ENCODE results near the gene DMAC2. TPM values are rescaled to one million over a fixed set of nuclear protein-coding genes. Genes with fewer than 3 reads are reported as not detected.

The DMAC2 gene
- total and polyA plus RNA-seq, 2 donors from 2014 or later, result 43.9 to 73.9 TPM

DNA sequence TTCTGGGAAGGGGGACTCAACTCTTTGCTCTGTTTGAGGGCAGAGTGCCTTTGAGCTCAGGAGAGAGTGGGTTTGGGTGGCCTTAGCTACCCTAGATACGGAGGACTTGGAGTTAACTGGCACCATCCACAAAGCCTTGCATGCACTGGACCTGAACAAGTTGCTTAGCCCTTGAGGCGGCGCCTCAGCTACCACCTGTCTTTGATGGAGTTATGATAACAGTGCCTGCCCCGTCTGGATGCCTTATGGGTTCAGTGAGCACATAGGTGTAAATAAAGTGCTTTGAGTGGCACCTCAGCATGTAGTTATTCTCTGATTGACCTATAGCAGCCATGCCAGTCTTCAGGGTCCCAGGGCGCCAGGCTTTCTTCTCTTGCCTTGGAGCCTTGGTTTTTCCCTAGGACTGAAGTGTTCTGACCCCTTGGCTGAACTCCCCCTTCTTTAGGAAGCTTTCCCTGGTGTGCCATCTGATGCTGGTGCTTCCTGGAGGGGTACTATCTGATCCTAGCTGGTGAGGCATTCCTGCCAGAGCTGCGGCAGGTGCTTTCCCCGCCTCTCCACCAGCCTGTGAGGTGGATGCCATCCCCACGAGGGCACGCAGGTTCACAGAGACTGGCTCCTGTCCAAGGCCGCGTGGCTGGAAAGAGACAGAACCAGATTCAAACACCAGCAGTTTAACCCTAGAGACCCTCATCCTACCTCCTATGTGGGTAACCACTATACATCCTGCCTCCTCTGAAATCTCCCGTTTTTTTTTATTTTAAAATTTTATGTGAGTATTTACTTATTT, 36.3 kb downstream of the DMAC2 start:
- Histone ChIP-seq H3K4me3 (ENCODE audit: low read length in 3 of 3) (no peak overlapping the region), H3K27me3 (ENCODE audit: control insufficient read depth, insufficient read depth, low read length) (no peaks in the 10 kb centered on the region), H3K4me1 (ENCODE audit: control insufficient read depth in 2 of 3, insufficient read depth in 2 of 3, low read depth in 1 of 3, low read length in 3 of 3) (peaks cover 0 to 20% (median 6%) of the 10 kb centered on the region in 3 donors), H3K9ac (ENCODE audit: low read length in 3 of 3) (no peak overlapping the region), H3K36me3 (ENCODE audit: control insufficient read depth in 2 of 3, insufficient read depth in 3 of 3, low read length in 3 of 3) (peaks cover 0 to 3% (median 0%) of the 10 kb centered on the region in 3 donors), H3K9me3 (ENCODE audit: control insufficient read depth in 2 of 3, insufficient read depth in 1 of 3, low read length in 3 of 3) (no peaks in the 10 kb centered on the region), H3K27ac (ENCODE audit: low read depth in 2 of 2, low read length in 2 of 2) (peak overlapping the region; percentile 13 to 23)
- intact Hi-C loops (cut with DNase I), result no loop called here
- DNase-seq (peak in 1 of 5 donors; percentile 37), FAIRE-seq (no peak)
- TF ChIP-seq, protein P1, sequence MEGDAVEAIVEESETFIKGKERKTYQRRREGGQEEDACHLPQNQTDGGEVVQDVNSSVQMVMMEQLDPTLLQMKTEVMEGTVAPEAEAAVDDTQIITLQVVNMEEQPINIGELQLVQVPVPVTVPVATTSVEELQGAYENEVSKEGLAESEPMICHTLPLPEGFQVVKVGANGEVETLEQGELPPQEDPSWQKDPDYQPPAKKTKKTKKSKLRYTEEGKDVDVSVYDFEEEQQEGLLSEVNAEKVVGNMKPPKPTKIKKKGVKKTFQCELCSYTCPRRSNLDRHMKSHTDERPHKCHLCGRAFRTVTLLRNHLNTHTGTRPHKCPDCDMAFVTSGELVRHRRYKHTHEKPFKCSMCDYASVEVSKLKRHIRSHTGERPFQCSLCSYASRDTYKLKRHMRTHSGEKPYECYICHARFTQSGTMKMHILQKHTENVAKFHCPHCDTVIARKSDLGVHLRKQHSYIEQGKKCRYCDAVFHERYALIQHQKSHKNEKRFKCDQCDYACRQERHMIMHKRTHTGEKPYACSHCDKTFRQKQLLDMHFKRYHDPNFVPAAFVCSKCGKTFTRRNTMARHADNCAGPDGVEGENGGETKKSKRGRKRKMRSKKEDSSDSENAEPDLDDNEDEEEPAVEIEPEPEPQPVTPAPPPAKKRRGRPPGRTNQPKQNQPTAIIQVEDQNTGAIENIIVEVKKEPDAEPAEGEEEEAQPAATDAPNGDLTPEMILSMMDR (IDR thresholded peaks at IDR 0.05; ENCODE audit: borderline replicate concordance, extremely low read depth, insufficient read depth), result no peak

DNA sequence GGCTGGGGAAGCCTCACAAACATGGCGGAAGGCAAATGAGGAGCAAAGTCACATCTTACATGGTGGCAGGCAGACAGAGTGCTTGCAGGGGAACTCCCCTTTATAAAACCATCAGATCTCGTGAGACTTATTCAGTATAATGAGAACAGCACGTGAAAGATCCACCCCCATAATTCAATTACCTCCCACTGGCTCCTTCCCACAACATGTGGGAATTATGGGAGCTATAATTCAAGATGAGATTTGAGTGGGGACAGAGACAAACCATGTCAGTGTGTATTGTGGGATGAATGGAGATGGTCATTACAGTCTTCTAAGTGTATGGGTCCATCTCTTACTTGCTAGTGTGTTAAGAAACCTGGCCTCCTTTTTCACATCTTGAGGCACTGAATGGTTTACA, 37.7 kb downstream of the DMAC2 start:
- Histone ChIP-seq H3K4me1 (ENCODE audit: control insufficient read depth in 2 of 3, insufficient read depth in 2 of 3, low read depth in 1 of 3, low read length in 3 of 3) (peaks cover 0 to 19% (median 7%) of the 10 kb centered on the region in 3 donors), H3K36me3 (ENCODE audit: control insufficient read depth in 2 of 3, insufficient read depth in 3 of 3, low read length in 3 of 3) (peaks cover 0 to 3% (median 0%) of the 10 kb centered on the region in 3 donors), H3K27ac (ENCODE audit: low read depth in 2 of 2, low read length in 2 of 2) (no peak overlapping the region), H3K4me3 (ENCODE audit: low read length in 3 of 3) (no peak overlapping the region), H3K9ac (ENCODE audit: low read length in 3 of 3) (no peak overlapping the region), H3K27me3 (ENCODE audit: control insufficient read depth, insufficient read depth, low read length) (no peaks in the 10 kb centered on the region), H3K9me3 (ENCODE audit: control insufficient read depth in 2 of 3, insufficient read depth in 1 of 3, low read length in 3 of 3) (no peaks in the 10 kb centered on the region)
- TF ChIP-seq, protein P1 (IDR thresholded peaks at IDR 0.05; ENCODE audit: borderline replicate concordance, extremely low read depth, insufficient read depth), result no peak
- intact Hi-C loops (cut with DNase I), result no loop called here
- DNase-seq, result no peak
- no peak for FAIRE-seq

DNA sequence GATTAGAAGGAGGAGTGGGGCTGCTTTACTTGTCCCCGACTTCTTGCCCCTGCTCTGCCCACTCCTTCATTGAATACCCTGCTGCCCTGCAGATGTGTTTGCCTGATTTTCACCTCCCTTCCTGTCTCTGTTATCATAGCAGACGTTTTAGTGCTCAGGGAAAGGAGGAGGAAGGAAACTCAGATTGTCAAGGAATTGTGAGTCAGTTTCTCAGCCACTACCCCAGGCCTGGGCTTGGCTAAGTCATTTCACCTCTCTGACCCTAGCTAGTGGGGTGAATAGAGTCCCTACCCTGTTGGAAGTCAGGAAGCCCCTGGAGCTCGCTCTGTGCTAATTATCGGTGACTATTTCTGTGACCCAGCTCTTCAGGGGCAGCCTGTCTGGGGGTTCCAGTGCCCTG, 38.2 kb downstream of the DMAC2 start:
- no peak overlapping the region for H3K4me3 ChIP-seq (ENCODE audit: low read length in 3 of 3)
- intact Hi-C loops (cut with DNase I), result no loop called here
- H3K9me3 ChIP-seq (ENCODE audit: control insufficient read depth in 2 of 3, insufficient read depth in 1 of 3, low read length in 3 of 3), result no peaks in the 10 kb centered on the region
- H3K27ac ChIP-seq (ENCODE audit: low read depth in 2 of 2, low read length in 2 of 2), result no peak overlapping the region
- FAIRE-seq (no peak), DNase-seq (no peak)
- TF ChIP-seq, protein P1 (IDR thresholded peaks at IDR 0.05; ENCODE audit: borderline replicate concordance, extremely low read depth, insufficient read depth), result no peak
- peaks cover 0 to 23% (median 7%) of the 10 kb centered on the region in 3 donors for H3K4me1 ChIP-seq (ENCODE audit: control insufficient read depth in 2 of 3, insufficient read depth in 2 of 3, low read depth in 1 of 3, low read length in 3 of 3)
- H3K9ac ChIP-seq (ENCODE audit: low read length in 3 of 3), result no peak overlapping the region
- peaks cover 0 to 3% (median 0%) of the 10 kb centered on the region in 3 donors for H3K36me3 ChIP-seq (ENCODE audit: control insufficient read depth in 2 of 3, insufficient read depth in 3 of 3, low read length in 3 of 3)
- no peaks in the 10 kb centered on the region for H3K27me3 ChIP-seq (ENCODE audit: control insufficient read depth, insufficient read depth, low read length)

All from kidney (tissue), 14 donors.